ENCODE measurements around the gene DTD1.

GRCh38 chr20:18692447-18692846 is 104.6 kb downstream of the DTD1 start:
- TF ChIP-seq CTCF (conservative IDR thresholded peaks at IDR 0.05; ENCODE audit: low read length) (no peak), EZH2phosphoT487 (IDR thresholded peaks at IDR 0.05; ENCODE audit: borderline replicate concordance, low read depth, low read length) (no peak)
